OCI-LY7 (cell line): ENCODE data around the gene PIK3AP1.

Experiments
- CTCF ChIP-seq: fragments of 200-600 bp; sonication (generic); conservative IDR thresholded peaks from 2 replicates; pipeline ENCODE4 v1.5.1; 2014; ENCODE audit warnings: mild to moderate bottlenecking, antibody characterized with exemption, low read length, moderate library complexity, mixed read lengths
- EZH2phosphoT487 ChIP-seq: fragments of 200-600 bp; sonication (generic); IDR thresholded peaks from 2 replicates; pipeline ENCODE4 v1.6.1; 2018; ENCODE audit warnings: low read depth, borderline replicate concordance, mild to moderate bottlenecking, mixed run types, antibody characterized with exemption, low read length, moderate library complexity, mixed read lengths

DNA sequence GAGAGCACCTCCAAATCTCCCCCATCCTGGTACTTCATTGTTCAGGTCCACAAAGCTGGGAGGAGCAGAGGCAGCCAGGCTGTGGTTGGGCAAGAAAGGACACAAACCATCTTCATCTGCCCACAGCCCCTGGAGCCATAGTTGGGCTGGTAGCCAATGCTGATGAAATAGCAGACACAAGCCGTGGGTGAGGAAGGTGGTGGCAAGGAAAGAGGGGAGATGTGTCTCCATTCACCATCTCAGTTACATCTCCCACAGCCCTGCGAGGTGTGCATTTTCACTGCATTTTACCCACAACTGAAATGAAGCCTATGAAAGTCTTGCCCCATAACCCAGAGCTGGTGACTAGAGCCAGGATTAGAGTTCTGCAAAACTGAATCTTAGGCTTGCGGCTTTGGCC lies 35.0 kb downstream of the PIK3AP1 start:
- no peak for TF ChIP-seq CTCF
- no peak for TF ChIP-seq EZH2phosphoT487
